Colonic mucosa (tissue), 4 donors: ENCODE results near the gene PDE6A. TPM values are rescaled to one million over a fixed set of nuclear protein-coding genes. Genes with fewer than 3 reads are reported as not detected.
A peak's percentile ranks its signal among the peaks of the same experiment; 100 is the strongest.

Experiments used
- DNase-seq: peaks from one replicate; pipeline ENCODE4 v3.0.0-alpha.2; 2020
- H3K27ac ChIP-seq: fragments of 200-600 bp; one replicate; pipeline ENCODE4 v1.8.0; 2021
- H3K27me3 ChIP-seq: fragments of 200-600 bp; one replicate; pipeline ENCODE4 v1.8.0; 2021
- H3K36me3 ChIP-seq: fragments of 200-600 bp; one replicate; pipeline ENCODE4 v1.8.0; 2021
- H3K4me1 ChIP-seq: fragments of 200-600 bp; one replicate; pipeline ENCODE4 v1.8.0; 2021; ENCODE audit warnings: mild to moderate bottlenecking
- H3K4me3 ChIP-seq: fragments of 200-600 bp; one replicate; pipeline ENCODE4 v1.8.0; 2021
- H3K9ac ChIP-seq, 2 donors: one replicate each; pipeline ENCODE4 v1.7.0; 2013; ENCODE audit warnings: control low read depth in 2 of 2, low read depth in 2 of 2, low read length in 2 of 2
- H3K9me3 ChIP-seq: fragments of 200-600 bp; one replicate; pipeline ENCODE4 v1.8.0; 2021
- intact Hi-C: fragments of 100-400 bp; cut with DNase I; formaldehyde crosslinking; loops from one replicate; pipeline ENCODE4 v1.14.1; 2022
- total RNA-seq, 2 donors: library from RNA; stranded (reverse); fragmentation: NEBNext Ultra II Directional in 1 of 2; extraction: Animal tissue kit (Norgen Biotek cat#: 25700) in 1 of 2; gene quantifications; one replicate each; pipeline ENCODE4 v1.2.1, GENCODE V29; 2021
- TF ChIP-seq, protein P1 (sequence below): fragments of 200-600 bp; IDR thresholded peaks from one replicate; pipeline ENCODE4 v1.8.0; 2022; ENCODE audit warnings: antibody characterized with exemption, mild to moderate bottlenecking
- donor health status: healthy.
- donor health status: DM: no; HTN: no; CAD: no.
- donor health status: DM: no; HTN: no; CAD: no.

Gene PDE6A
- total RNA-seq, 2 donors from 2014 or later, result 1.5 to 2.7 TPM

- intact Hi-C loops, result loop anchor here (5.0 kb wide), 1 partner anchor 109 kb away; the partner anchor contains the start of gene SLC26A2
- H3K36me3 ChIP-seq, result no peaks in the 10 kb centered on the region
- H3K4me3 ChIP-seq, result no peak overlapping the region
- no peak overlapping the region for H3K27ac ChIP-seq
- no peaks in the 10 kb centered on the region for H3K27me3 ChIP-seq
- no peak overlapping the region for H3K9ac ChIP-seq
- no peak for DNase-seq
- H3K4me1 ChIP-seq, result peaks cover 24% of the 10 kb centered on the region
- no peaks in the 10 kb centered on the region for H3K9me3 ChIP-seq
- TF ChIP-seq, protein P1, sequence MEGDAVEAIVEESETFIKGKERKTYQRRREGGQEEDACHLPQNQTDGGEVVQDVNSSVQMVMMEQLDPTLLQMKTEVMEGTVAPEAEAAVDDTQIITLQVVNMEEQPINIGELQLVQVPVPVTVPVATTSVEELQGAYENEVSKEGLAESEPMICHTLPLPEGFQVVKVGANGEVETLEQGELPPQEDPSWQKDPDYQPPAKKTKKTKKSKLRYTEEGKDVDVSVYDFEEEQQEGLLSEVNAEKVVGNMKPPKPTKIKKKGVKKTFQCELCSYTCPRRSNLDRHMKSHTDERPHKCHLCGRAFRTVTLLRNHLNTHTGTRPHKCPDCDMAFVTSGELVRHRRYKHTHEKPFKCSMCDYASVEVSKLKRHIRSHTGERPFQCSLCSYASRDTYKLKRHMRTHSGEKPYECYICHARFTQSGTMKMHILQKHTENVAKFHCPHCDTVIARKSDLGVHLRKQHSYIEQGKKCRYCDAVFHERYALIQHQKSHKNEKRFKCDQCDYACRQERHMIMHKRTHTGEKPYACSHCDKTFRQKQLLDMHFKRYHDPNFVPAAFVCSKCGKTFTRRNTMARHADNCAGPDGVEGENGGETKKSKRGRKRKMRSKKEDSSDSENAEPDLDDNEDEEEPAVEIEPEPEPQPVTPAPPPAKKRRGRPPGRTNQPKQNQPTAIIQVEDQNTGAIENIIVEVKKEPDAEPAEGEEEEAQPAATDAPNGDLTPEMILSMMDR, result no peak
These were observed 90.9 kb downstream of the PDE6A start for GRCh38 chr5:149853701-149854100.

- intact Hi-C loops, result loop anchor here (5.0 kb wide), 1 partner anchor 109 kb away; the partner anchor contains the start of gene SLC26A2
- Histone ChIP-seq H3K9ac (peak overlapping the region in 1 of 2 donors; percentile 13), H3K27me3 (no peaks in the 10 kb centered on the region), H3K4me1 (peaks cover 24% of the 10 kb centered on the region), H3K4me3 (no peak overlapping the region), H3K27ac (no peak overlapping the region), H3K9me3 (no peaks in the 10 kb centered on the region), H3K36me3 (no peaks in the 10 kb centered on the region)
- no peak for DNase-seq
- TF ChIP-seq, protein P1, result peak; percentile 16
These were observed 91.3 kb downstream of the PDE6A start for GRCh38 chr5:149853331-149853648.

GRCh38 chr5:149852641-149853330 lies 91.8 kb downstream of the PDE6A start:
- DNase-seq, result peak; percentile 86
- TF ChIP-seq, protein P1, result peak; percentile 77
- peaks cover 20% of the 10 kb centered on the region for H3K4me1 ChIP-seq
- H3K36me3 ChIP-seq, result no peaks in the 10 kb centered on the region
- no peaks in the 10 kb centered on the region for H3K27me3 ChIP-seq
- peak overlapping the region in 1 of 2 donors; percentile 13 for H3K9ac ChIP-seq
- no peak overlapping the region for H3K27ac ChIP-seq
- no peaks in the 10 kb centered on the region for H3K9me3 ChIP-seq
- intact Hi-C loops, result loop anchor here (5.0 kb wide), 1 partner anchor 110 kb away; the partner anchor contains the start of gene SLC26A2
- no peak overlapping the region for H3K4me3 ChIP-seq

DNA sequence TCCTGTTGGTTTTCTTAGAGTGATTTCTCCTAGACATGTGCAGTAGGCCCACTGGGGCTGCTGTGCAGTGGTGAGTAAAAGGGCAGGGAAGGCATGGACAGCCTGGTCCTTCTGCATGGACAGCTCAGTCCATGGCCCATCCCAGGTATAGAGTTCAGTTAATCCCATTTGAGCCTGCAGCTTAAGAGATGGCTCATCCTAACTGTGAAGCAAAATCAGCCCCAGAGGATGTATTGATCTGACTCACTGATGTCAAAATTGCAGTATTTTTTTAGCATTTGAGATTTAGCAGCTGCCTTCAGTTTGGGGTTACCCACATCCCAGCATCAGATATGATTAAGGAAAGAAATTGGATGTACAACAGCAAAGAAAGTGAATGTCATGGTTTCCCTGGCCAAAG lies 93.4 kb downstream of the PDE6A start:
- Histone ChIP-seq H3K9ac (peak overlapping the region in 1 of 2 donors; percentile 41), H3K36me3 (peaks cover 2% of the 10 kb centered on the region), H3K4me1 (peaks cover 11% of the 10 kb centered on the region), H3K27ac (no peak overlapping the region), H3K9me3 (no peaks in the 10 kb centered on the region), H3K4me3 (no peak overlapping the region), H3K27me3 (no peaks in the 10 kb centered on the region)
- no peak for DNase-seq
- intact Hi-C loops, result loop anchor here (5.0 kb wide), 1 partner anchor 111 kb away; the partner anchor contains the start of gene SLC26A2
- TF ChIP-seq, protein P1, result no peak

- no peaks in the 10 kb centered on the region for H3K9me3 ChIP-seq
- intact Hi-C loops, result loop anchor here (5.0 kb wide), 1 partner anchor 112 kb away; the partner anchor contains the start of gene SLC26A2
- no peaks in the 10 kb centered on the region for H3K27me3 ChIP-seq
- H3K9ac ChIP-seq, result peak overlapping the region in 1 of 2 donors; percentile 41
- H3K36me3 ChIP-seq, result peaks cover 11% of the 10 kb centered on the region
- H3K4me3 ChIP-seq, result no peak overlapping the region
- no peak overlapping the region for H3K27ac ChIP-seq
- TF ChIP-seq, protein P1, result peak; percentile 54
- peak; percentile 70 for DNase-seq
- peaks cover 11% of the 10 kb centered on the region for H3K4me1 ChIP-seq
These were observed 94.4 kb downstream of the PDE6A start for GRCh38 chr5:149849966-149850910.
